ENCODE results near the gene DDX1. TPM values are rescaled to one million over a fixed set of nuclear protein-coding genes. Genes with fewer than 3 reads are reported as not detected.

Gene DDX1
- total and polyA plus RNA-seq, 2 donors (not counting 1 experiment from before 2014, with no cell fraction given): 13.2 to 52.6 TPM

DNA sequence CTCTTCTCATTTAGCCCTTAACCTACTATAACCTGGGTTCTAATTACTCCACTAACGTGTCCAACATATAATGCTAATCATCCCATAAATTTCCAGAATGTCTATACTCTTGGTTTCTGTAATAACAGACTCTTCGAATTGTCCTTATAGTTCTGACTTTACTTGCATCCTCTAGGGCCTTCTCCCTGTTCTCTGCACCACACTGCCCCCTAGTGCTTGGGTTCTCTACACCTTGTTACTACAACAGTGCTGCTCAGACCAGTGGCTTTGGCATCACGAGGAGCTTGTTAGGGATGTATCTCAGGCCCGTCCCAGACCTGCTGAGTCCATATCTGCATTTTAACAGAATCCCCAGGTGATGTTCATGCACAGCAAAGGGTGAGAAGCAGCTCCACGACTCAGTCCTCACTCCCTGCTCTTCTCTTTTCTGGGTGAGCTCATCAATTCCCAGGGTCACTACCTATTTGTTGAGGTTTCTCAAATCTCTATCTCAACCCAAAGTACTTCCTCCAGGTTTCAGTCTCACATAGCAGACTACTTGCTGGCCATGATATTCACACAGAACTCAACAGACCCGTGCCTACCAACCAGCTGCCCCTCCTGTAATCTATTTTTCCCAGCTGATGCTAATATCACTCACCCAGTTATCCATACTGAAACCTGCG is 14.5 kb upstream of the DDX1 start:
- CTCF ChIA-PET: interaction anchor here (0.6 to 4.3 kb wide), 19 partner anchors 9 to 547 kb away, joined by 3 to 35 read pairs (median 4); partner anchors contain the start of gene NBAS
- no peak overlapping the region for H3K27ac ChIP-seq (ENCODE audit: low read length in 2 of 2)
- 21% methylated on average over 7 of the region's 7 CpGs for WGBS (ENCODE audit: insufficient coverage)
- Mint-ChIP-seq H3K27ac (no peak overlapping the region), H3K27me3 (no peaks in the 10 kb centered on the region), H3K4me3 (no peak overlapping the region), H3K4me1 (peaks cover 7% of the 10 kb centered on the region), H3K9me3 (ENCODE audit: insufficient read depth) (no peaks in the 10 kb centered on the region)
- POLR2A ChIA-PET: interaction anchor here (0.6 kb wide), 1 partner anchor 13 kb away, joined by 3 read pairs; no protein-coding TSS in a partner anchor
- H3K9me3 ChIP-seq (ENCODE audit: control extremely low read depth in 1 of 3, control insufficient read depth in 2 of 3, insufficient read depth in 1 of 3, low read length in 2 of 3): peaks cover 0 to 4% (median 0%) of the 10 kb centered on the region in 3 donors
- H3K27me3 ChIP-seq (replicated peaks in 1 of 4; ENCODE audit: control extremely low read depth in 1 of 4, control insufficient read depth in 3 of 4, insufficient read depth in 4 of 4, low read length in 3 of 4): peaks cover 0 to 5% (median 2%) of the 10 kb centered on the region in 4 experiments
- H3K9ac ChIP-seq (ENCODE audit: low read length): no peak overlapping the region
- H2AFZ ChIP-seq (ENCODE audit: insufficient read depth, low read depth, low read length, poor library complexity, severe bottlenecking): peak overlapping the region; percentile 17
- H3K4me1 ChIP-seq (ENCODE audit: control insufficient read depth in 2 of 2, insufficient read depth in 2 of 2, low read length in 2 of 2): peaks cover 1 to 6% of the 10 kb centered on the region in 2 donors
- DNase-seq (peak; percentile 80), ATAC-seq (ENCODE audit: low read depth) (peak; percentile 94)
- no peaks in the 10 kb centered on the region for H3K79me2 ChIP-seq (ENCODE audit: control insufficient read depth, insufficient read depth, low read length)
- H3K4me2 ChIP-seq (replicated peaks; ENCODE audit: low read depth, low read length, poor library complexity, severe bottlenecking): no peak overlapping the region
- TF ChIP-seq EZH2 (IDR thresholded peaks at IDR 0.05; ENCODE audit: borderline replicate concordance, insufficient read depth, low read depth, low read length, poor library complexity, severe bottlenecking): no peak
- TF ChIP-seq, protein P1, sequence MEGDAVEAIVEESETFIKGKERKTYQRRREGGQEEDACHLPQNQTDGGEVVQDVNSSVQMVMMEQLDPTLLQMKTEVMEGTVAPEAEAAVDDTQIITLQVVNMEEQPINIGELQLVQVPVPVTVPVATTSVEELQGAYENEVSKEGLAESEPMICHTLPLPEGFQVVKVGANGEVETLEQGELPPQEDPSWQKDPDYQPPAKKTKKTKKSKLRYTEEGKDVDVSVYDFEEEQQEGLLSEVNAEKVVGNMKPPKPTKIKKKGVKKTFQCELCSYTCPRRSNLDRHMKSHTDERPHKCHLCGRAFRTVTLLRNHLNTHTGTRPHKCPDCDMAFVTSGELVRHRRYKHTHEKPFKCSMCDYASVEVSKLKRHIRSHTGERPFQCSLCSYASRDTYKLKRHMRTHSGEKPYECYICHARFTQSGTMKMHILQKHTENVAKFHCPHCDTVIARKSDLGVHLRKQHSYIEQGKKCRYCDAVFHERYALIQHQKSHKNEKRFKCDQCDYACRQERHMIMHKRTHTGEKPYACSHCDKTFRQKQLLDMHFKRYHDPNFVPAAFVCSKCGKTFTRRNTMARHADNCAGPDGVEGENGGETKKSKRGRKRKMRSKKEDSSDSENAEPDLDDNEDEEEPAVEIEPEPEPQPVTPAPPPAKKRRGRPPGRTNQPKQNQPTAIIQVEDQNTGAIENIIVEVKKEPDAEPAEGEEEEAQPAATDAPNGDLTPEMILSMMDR (IDR thresholded peaks at IDR 0.05): peak; percentile 87
- no peaks in the 10 kb centered on the region for H4K20me1 ChIP-seq (ENCODE audit: control insufficient read depth, insufficient read depth, low read length, poor library complexity, severe bottlenecking)
- intact Hi-C loops (cut with micrococcal nuclease): no loop called here
- H3K4me3 ChIP-seq (ENCODE audit: control extremely low read depth in 1 of 5, extremely low read depth in 1 of 5, insufficient read depth in 1 of 5, low read depth in 2 of 5, low read length in 4 of 5): no peak overlapping the region
- H3K36me3 ChIP-seq (replicated peaks in 1 of 2; ENCODE audit: control extremely low read depth in 1 of 2, control insufficient read depth in 1 of 2, extremely low read depth in 1 of 2, insufficient read depth in 2 of 2, low read length in 1 of 2): no peaks in the 10 kb centered on the region

DNA sequence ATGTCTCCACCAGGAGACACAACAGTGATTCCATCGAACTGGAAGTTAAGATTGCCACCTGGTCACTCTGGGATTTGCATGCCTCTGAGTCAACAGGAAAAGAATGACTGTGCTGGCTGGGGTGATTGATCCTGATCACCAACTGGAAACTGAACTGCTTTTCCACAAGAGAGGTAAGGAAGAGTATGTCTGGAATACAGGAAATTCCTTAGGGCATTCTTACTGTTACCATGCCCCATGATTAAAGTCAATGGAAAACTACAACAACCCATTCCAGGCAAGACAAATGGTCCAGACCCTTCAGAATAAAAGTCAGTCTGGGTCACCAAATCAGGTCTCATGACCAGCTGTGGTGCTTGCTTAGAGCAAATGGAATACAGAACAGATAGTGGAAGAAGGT is 12.0 kb upstream of the DDX1 start:
- Histone ChIP-seq H3K9ac (ENCODE audit: low read length) (no peak overlapping the region), H3K27ac (ENCODE audit: low read length in 2 of 2) (no peak overlapping the region), H4K20me1 (ENCODE audit: control insufficient read depth, insufficient read depth, low read length, poor library complexity, severe bottlenecking) (no peaks in the 10 kb centered on the region), H3K27me3 (replicated peaks in 1 of 4; ENCODE audit: control extremely low read depth in 1 of 4, control insufficient read depth in 3 of 4, insufficient read depth in 4 of 4, low read length in 3 of 4) (peaks cover 0 to 5% (median 2%) of the 10 kb centered on the region in 4 experiments), H3K4me1 (ENCODE audit: control insufficient read depth in 2 of 2, insufficient read depth in 2 of 2, low read length in 2 of 2) (peaks cover 9 to 16% of the 10 kb centered on the region in 2 donors), H3K9me3 (ENCODE audit: control extremely low read depth in 1 of 3, control insufficient read depth in 2 of 3, insufficient read depth in 1 of 3, low read length in 2 of 3) (peaks cover 0 to 6% (median 0%) of the 10 kb centered on the region in 3 donors), H3K4me2 (replicated peaks; ENCODE audit: low read depth, low read length, poor library complexity, severe bottlenecking) (no peak overlapping the region), H2AFZ (ENCODE audit: insufficient read depth, low read depth, low read length, poor library complexity, severe bottlenecking) (no peak overlapping the region), H3K4me3 (ENCODE audit: control extremely low read depth in 1 of 5, extremely low read depth in 1 of 5, insufficient read depth in 1 of 5, low read depth in 2 of 5, low read length in 4 of 5) (no peak overlapping the region), H3K36me3 (replicated peaks in 1 of 2; ENCODE audit: control extremely low read depth in 1 of 2, control insufficient read depth in 1 of 2, extremely low read depth in 1 of 2, insufficient read depth in 2 of 2, low read length in 1 of 2) (no peaks in the 10 kb centered on the region), H3K79me2 (ENCODE audit: control insufficient read depth, insufficient read depth, low read length) (no peaks in the 10 kb centered on the region)
- Mint-ChIP-seq H3K27ac (no peak overlapping the region), H3K4me3 (no peak overlapping the region), H3K4me1 (peaks cover 19% of the 10 kb centered on the region), H3K27me3 (no peaks in the 10 kb centered on the region), H3K9me3 (ENCODE audit: insufficient read depth) (no peaks in the 10 kb centered on the region)
- intact Hi-C loops (cut with micrococcal nuclease): no loop called here
- TF ChIP-seq, protein P1 (IDR thresholded peaks at IDR 0.05): no peak
- TF ChIP-seq EZH2 (IDR thresholded peaks at IDR 0.05; ENCODE audit: borderline replicate concordance, insufficient read depth, low read depth, low read length, poor library complexity, severe bottlenecking): no peak
- DNase-seq: no peak
- CTCF ChIA-PET: interaction anchor here (0.9 kb wide), 1 partner anchor 19 kb away, joined by 3 read pairs; the partner anchor contains the start of gene NBAS
- POLR2A ChIA-PET: no interaction called here
- whole genome bisulfite sequencing (ENCODE audit: insufficient coverage): 54% methylated on average over 1 of the region's 1 CpG
- no peak for ATAC-seq (ENCODE audit: low read depth)
